Right renal cortex interstitium (tissue), 3 donors: Measurements from ENCODE around the gene CREB5. TPM values are rescaled to one million over a fixed set of nuclear protein-coding genes. Genes with fewer than 3 reads are reported as not detected.

Experiments used
- DNase-seq, 3 donors: peaks; one replicate each; pipeline ENCODE4 v3.0.0-alpha.2; 2013; ENCODE audit warnings: low read depth in 3 of 3, low spot score in 2 of 3
- polyA plus RNA-seq, 3 donors: library from polyadenylated mRNA; unstranded; fragments of 120-200 nt; gene quantifications; one replicate each; pipeline ENCODE4 v1.2.1, GENCODE V29; 2013; ENCODE audit not compliant: insufficient read length in 3 of 3

Gene CREB5
- polyA plus RNA-seq, 3 donors: 6.3 to 12.2 (median 7.7) TPM

- DNase-seq: no peak
Measured at GRCh38 chr7:28433699-28434219, 21.4 kb downstream of the CREB5 start.

DNA sequence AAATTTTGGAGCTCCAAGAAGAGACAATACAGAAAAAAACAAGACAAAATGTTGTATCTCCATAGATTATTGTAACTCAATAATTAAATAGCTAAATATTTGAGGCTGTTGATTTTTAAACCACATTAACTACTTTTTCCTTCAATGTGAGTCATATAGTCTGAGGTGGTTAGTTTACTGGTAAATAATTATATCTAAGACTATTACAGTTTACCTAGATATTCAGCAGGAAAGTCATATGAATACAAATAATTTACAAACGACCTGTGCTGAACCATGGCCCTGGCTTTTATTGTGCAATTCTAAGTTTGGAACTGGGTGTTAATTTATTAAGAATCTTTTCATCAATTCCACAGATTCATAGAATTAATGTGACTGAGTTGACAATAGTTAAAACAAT lies 22.2 kb downstream of the CREB5 start:
- no peak for DNase-seq

DNA sequence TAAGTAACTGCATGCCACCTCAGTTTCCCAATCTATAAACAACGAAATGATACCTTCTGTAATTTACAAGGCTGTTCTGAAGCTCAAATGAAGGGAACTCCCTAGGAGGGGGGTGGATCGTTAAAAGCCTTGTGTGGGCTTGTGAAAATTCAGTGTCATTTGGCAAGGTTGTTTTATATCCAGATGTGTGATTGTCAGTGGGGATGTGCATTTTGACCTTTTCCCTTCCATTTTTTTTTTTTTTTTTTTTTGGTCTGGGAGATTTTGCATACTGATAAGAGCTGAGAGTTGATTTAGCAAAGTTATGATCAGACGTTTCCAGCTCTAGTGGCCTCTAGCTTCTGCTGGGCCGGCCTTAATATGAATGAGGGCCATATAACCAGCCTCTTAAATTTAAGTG lies 22.8 kb downstream of the CREB5 start:
- DNase-seq: no peak

DNA sequence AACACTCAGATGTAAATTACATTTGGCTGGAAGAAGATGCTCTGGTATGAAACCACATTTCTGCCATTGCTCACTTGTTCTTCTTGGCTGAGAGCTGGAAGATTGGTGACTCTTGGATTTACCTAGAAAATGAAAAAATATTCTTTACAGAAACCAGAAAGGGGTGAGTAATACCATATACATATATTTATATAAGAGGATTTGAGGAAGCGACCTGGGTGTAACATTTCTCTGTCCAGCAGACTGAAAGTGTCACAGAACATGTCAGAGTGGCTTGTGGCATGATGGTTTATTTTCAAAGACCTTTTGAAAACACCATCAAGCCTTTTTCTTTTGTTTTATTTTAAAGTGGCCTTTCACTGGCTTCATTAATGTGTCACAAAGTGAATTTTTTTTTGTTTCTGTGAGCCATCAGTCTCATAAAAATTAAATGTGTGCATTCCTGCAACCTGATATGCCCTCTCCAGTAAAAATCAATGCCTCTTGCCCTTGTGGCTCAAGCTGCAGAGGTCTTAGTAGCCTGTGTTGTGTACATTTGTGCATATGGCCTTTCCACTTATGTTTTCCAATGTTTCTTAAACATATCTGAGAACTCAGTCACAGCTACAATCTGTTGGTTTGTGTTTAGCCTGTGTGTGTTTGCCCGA lies 23.5 kb downstream of the CREB5 start:
- DNase-seq: no peak

GRCh38 chr7:28440055-28440601 lies 27.8 kb downstream of the CREB5 start:
- no peak for DNase-seq

DNA sequence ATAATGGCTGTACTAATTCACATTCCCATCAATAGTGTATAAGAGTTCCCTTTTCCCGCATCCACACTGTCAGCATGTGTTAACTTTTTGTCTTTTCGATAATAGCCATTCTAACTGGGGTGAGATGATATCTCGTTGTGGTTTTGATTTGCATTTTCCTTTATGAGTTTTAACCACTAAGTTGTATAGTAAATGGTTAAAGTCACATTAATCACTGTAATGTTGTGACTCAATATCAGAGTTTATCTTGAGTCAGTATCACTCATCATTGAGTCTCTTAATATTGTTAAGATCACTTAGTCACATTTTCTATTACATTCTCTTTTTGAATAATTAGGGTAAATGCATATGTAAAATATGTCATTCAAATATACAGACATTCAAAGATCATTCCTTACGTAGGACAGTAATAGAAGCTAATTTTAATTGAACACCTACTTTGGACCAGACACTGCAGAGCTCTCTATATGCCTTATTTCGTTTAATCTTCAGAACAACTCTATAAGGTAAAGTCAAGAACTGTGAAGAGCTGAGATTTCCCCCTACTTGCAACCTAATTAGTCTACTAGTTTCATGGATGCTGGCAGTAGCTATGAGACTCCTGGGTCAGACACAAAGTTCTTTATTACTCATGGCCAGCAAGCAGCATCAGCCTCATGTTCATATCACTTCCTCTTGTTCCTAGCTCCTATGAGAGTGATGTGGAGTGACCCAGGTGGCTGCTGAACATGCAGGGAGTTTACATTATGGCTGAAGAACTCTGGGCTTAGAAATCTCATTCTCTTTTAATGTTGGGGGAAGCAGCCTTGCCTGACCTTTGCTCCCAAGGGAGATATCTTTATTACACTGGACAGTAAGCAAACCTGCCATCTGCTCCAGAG lies 30.5 kb downstream of the CREB5 start:
- DNase-seq: no peak

- no peak for DNase-seq
Measured at GRCh38 chr7:28446131-28446530, 33.8 kb downstream of the CREB5 start.

- DNase-seq: no peak
Measured at GRCh38 chr7:28447071-28447470, 34.8 kb downstream of the CREB5 start.

DNA sequence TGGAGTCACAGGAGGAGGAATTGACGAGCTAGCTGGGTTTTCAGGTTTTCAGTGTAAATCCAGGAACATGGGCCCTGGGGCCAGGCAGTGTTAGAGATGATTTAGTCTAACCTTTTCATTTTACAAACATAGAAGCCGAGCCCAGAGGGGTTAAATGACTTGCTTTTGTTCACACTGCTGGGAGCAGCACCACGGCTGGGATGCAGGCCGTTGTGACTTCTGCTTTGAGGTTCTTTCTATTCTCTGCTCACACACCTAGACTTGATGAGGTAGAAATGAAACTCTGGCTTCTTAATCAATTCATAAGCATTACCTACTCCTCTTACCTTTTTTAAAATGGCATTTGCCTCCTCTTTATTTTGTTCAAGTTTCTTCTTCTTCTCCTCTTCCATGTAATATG lies 36.4 kb downstream of the CREB5 start:
- no peak for DNase-seq

DNA sequence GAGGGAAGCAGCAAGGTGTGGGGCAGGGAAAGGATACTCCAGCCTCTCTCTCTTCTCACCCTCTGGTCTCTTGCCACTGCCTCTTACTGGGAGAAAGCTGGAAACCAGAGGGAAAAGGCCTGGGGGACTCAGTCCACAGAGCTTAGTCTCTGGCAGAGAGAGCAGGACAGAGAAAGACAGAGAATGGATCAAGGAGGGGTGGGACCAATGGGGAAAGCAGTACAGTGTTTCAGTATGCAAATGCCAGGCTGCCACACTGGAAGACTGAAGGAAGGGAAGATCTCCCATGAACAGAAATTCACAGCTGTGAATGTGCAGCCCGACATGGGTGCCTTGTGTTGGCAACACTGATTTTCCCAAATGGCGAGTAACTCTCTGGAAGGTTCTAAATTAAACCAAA lies 40.4 kb downstream of the CREB5 start:
- no peak for DNase-seq

GRCh38 chr7:28455486-28455885 lies 43.2 kb downstream of the CREB5 start:
- DNase-seq: no peak

DNA sequence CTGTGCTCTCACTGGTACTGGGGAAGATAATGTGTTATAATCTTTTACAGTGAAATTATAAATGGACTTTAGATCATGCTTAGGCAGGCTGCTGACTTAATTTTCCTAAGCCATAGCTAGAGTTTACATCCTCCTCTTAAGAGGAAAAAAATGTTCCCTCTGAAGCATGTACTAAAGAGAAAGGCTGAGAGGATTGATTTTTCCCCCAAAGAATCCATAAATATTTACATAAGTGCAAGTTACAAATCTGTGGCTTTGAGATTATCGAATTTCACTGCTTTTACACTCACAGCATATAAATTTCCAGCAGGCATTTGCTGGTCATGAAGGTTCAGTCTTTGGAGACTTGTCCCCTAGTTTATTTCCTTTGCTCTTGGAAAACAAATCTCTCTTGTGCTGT lies 43.7 kb downstream of the CREB5 start:
- DNase-seq: no peak

DNA sequence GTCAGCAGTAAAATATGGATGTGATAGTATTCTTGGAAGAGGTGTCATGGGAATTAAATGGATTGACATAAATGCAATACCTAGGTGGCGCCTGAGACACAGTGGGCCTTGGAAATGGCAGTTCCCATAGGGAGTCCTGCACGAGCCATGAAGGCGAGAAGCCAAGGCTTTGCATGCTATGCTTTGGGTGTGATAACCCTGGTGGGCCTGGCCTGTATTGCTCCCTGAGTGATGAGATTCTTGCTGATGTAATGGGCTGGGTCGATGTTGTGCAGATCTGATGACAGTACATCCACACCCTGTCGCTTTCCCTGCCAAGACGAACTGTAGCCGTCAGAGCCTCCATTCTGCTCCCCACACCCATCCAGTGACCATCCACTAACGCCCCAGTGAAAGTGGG lies 46.4 kb downstream of the CREB5 start:
- no peak for DNase-seq

- no peak for DNase-seq
Measured at GRCh38 chr7:28459306-28459705, 47.0 kb downstream of the CREB5 start.

DNA sequence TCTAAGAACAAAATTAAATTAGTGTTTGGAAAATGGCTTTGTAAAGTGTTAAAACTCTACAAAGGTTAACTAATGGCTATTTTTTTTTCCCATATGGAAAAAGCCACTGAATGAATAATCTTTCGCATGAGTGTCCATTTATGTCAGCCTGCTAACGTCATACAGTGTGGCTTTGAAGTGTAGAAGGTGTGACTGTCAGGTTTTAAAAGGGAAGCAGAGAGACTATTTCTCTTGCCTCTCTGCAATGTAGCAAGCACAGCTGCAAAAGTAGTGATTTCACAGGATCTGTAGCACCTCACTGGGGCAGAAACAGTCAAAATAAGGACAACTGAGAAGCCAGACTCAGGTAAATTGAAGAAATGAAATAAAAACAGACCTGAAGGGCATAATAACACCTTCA lies 53.4 kb downstream of the CREB5 start:
- no peak for DNase-seq

- DNase-seq: no peak
Measured at GRCh38 chr7:28466341-28466740, 54.0 kb downstream of the CREB5 start.

GRCh38 chr7:28466885-28467284 lies 54.6 kb downstream of the CREB5 start:
- no peak for DNase-seq

DNA sequence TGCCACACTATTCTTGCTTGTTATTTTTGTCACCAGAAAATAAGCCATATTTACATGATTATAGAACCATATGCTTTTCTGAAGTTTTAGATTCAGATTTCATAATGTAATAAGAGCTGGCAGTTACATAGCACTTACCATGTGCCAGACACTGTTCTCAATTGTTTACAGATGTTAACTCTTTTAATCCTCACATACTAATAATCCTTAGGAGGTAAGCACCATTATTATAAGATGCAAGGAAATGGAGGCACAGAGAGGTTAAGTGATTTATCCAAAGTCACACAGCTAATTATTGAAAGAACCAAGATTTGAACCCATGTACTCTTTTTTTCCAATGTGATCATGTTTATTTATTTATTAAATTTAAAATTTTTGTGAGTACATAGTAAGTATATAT lies 57.2 kb downstream of the CREB5 start:
- DNase-seq: no peak

- DNase-seq: no peak
Measured at GRCh38 chr7:28470344-28470743, 58.0 kb downstream of the CREB5 start.

DNA sequence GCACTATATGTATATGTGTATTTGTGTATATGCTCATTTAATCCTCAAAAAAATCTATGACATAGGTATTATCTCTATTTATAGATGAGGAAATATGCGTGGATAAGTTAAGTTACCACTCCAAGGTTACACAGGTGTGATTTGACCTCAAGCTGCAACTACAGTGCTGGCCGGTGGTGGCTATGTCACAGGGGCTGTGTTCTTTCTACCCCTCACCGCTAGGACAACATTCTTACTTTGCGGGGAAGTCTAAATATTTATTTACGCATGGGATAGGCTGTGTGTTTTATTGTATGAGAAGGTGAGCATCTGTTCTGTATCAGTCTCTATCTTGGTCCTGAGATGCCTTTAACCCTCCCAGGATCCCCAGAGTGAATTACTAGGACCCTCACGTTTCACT lies 60.0 kb downstream of the CREB5 start:
- DNase-seq: no peak

DNA sequence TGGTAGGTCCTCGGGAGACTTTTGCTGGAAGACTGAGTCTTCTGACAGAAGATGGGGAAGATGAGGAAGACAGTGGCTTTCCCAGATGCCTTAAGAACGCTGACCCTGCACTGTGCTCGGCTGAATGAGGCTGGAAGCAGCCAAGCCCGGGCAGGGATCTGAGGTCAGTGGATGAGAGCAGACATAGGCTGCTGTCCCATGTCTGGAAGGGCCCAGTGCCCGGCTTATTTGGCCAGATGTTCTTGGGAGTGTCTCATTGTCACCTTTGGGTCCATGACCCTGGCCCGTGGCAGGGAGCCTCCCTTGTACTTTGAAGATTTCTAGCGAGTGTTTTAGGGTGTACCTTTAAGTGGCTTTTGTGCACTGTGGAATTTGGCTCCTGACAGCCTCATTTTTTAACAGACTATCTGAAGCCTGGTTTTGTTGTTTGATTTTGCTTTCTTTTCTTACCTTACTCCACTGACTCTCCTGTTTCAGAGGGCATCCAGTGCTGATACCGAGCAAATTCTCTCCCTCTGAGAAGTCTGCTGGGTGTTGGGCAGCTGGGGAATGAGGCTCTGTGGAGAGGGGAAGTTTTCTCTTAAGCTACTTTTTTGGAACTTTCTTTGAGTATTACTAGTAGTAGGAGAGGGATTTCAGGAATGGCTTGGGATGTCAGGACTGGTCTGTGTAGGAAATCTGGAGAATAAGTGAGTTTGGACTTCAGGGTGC lies 61.4 kb downstream of the CREB5 start:
- no peak for DNase-seq
